IMR-90 (cell line): ENCODE data around the gene ADCY2. TPM values are rescaled to one million over a fixed set of nuclear protein-coding genes. Genes with fewer than 3 reads are reported as not detected.

Source experiments
- ATAC-seq: fragments of 200-7000 bp; cut with Tn5 transposase; 2 replicates; pipeline ENCODE4 v1.9.1; 2020; ENCODE audit warnings: low read depth, mild to moderate bottlenecking, moderate library complexity
- BruUV-seq: library from RNA; stranded (reverse); fragments of 400-500 nt; replicated peaks from 2 replicates; lab custom pipeline; 2021; lab: Mats Ljungman, UMichigan
- CTCF ChIA-PET: fragments of 300-600 bp; formaldehyde crosslinking; extraction: SDS; loops from one replicate; lab custom pipeline; 2021; ENCODE audit warnings: antibody characterized with exemption; lab: Yijun Ruan, JAX
- POLR2A ChIA-PET: fragments of 300-600 bp; sonication (Branson Sonifier 250); formaldehyde crosslinking; loops from one replicate; lab custom pipeline; 2022; ENCODE audit warnings: antibody characterized with exemption; ENCODE audit not compliant: unreplicated experiment; lab: Charles Lee
- DNase-seq: peaks from one replicate; pipeline ENCODE4 v3.0.0; 2013
- H2AFZ ChIP-seq: replicated peaks from 2 replicates; pipeline ENCODE3; 2013; ENCODE audit warnings: low read length, mild to moderate bottlenecking; ENCODE audit not compliant: poor library complexity
- H2AK5ac ChIP-seq: 2 replicates; pipeline ENCODE4 v1.6.1; 2013; ENCODE audit warnings: low read depth, low read length, inconsistent platforms
- H2AK9ac ChIP-seq: replicated peaks from 2 replicates; pipeline ENCODE3; 2013; ENCODE audit warnings: mild to moderate bottlenecking, low read depth, low read length, moderate library complexity; ENCODE audit not compliant: poor library complexity
- H2BK120ac ChIP-seq: 2 replicates; pipeline ENCODE4 v1.6.1; 2013; ENCODE audit warnings: low read depth, low read length, inconsistent platforms
- H2BK15ac ChIP-seq: 3 replicates; pipeline ENCODE4 v1.6.1; 2013; ENCODE audit warnings: low read depth, low read length, inconsistent platforms
- H2BK20ac ChIP-seq: 2 replicates; pipeline ENCODE4 v1.6.1; 2013; ENCODE audit warnings: low read depth, mild to moderate bottlenecking, inconsistent platforms, low read length, moderate library complexity
- H2BK5ac ChIP-seq: 2 replicates; pipeline ENCODE4 v1.6.1; 2013; ENCODE audit warnings: mild to moderate bottlenecking, low read depth, low read length, inconsistent platforms; ENCODE audit not compliant: poor library complexity, severe bottlenecking
- H3K14ac ChIP-seq: replicated peaks from 2 replicates; pipeline ENCODE4 v1.6.1; 2013; ENCODE audit warnings: low read depth, low read length, inconsistent platforms
- H3K18ac ChIP-seq: 2 replicates; pipeline ENCODE4 v1.6.1; 2013; ENCODE audit warnings: low read depth, low read length, control low read depth
- H3K23ac ChIP-seq: 2 replicates; pipeline ENCODE4 v1.6.1; 2013; ENCODE audit warnings: low read depth, low read length, inconsistent platforms
- H3K27ac ChIP-seq: 2 replicates; pipeline ENCODE4 v1.5.1; 2013; ENCODE audit warnings: mild to moderate bottlenecking, control low read depth, low read length; ENCODE audit not compliant: insufficient read depth
- H3K27me3 ChIP-seq: 2 replicates; pipeline ENCODE4 v1.6.1; 2013; ENCODE audit warnings: low read length; ENCODE audit not compliant: control insufficient read depth, insufficient read depth
- H3K36me3 ChIP-seq: 2 replicates; pipeline ENCODE4 v1.6.1; 2013; ENCODE audit warnings: low read length, mixed read lengths; ENCODE audit not compliant: control insufficient read depth, insufficient read depth
- H3K4ac ChIP-seq: 2 replicates; pipeline ENCODE4 v1.6.1; 2013; ENCODE audit warnings: low read depth, low read length, inconsistent platforms
- H3K4me1 ChIP-seq: 2 replicates; pipeline ENCODE4 v1.6.1; 2013; ENCODE audit warnings: low read length, mixed read lengths; ENCODE audit not compliant: control insufficient read depth, insufficient read depth
- H3K4me2 ChIP-seq: 2 replicates; pipeline ENCODE4 v1.6.1; 2013; ENCODE audit warnings: low read depth, mild to moderate bottlenecking, control low read depth, low read length, moderate library complexity
- H3K4me3 ChIP-seq: 2 replicates; pipeline ENCODE4 v1.5.1; 2013; ENCODE audit warnings: low read depth, mild to moderate bottlenecking, control low read depth, low read length, moderate library complexity; ENCODE audit not compliant: insufficient read depth
- H3K56ac ChIP-seq: 2 replicates; pipeline ENCODE4 v1.6.1; 2013; ENCODE audit warnings: low read length, inconsistent platforms; ENCODE audit not compliant: insufficient read depth; ENCODE audit errors: extremely low read depth
- H3K79me1 ChIP-seq, 2 experiments: 2 replicates each; pipeline ENCODE4 v1.6.1; 2013; ENCODE audit warnings: low read length in 2 of 2, inconsistent platforms in 1 of 2, low read depth in 1 of 2
- H3K9ac ChIP-seq: 2 replicates; pipeline ENCODE4 v1.6.1; 2013; ENCODE audit warnings: low read depth, low read length, control low read depth
- H3K9me1 ChIP-seq: 2 replicates; pipeline ENCODE4 v1.6.1; 2013; ENCODE audit warnings: low read length, inconsistent platforms; ENCODE audit not compliant: insufficient read depth
- H3K9me3 ChIP-seq: 2 replicates; pipeline ENCODE4 v1.6.1; 2013; ENCODE audit warnings: low read length; ENCODE audit not compliant: control insufficient read depth, insufficient read depth
- H4K20me1 ChIP-seq: 2 replicates; pipeline ENCODE4 v1.6.1; 2013; ENCODE audit warnings: low read length, inconsistent platforms; ENCODE audit not compliant: insufficient read depth
- H4K5ac ChIP-seq: 2 replicates; pipeline ENCODE4 v1.6.1; 2013; ENCODE audit warnings: mild to moderate bottlenecking, low read depth, low read length, control low read depth
- H4K8ac ChIP-seq, 2 experiments: 2 replicates each; pipeline ENCODE4 v1.6.1; 2013; ENCODE audit warnings: low read depth in 2 of 2, low read length in 2 of 2, control low read depth in 1 of 2, inconsistent platforms in 1 of 2
- H4K91ac ChIP-seq: 2 replicates; pipeline ENCODE4 v1.6.1; 2013; ENCODE audit warnings: low read depth, low read length, inconsistent platforms; ENCODE audit not compliant: insufficient read depth
- CEBPB ChIP-seq: IDR thresholded peaks from 2 replicates; pipeline ENCODE4 v1.6.1; 2012; ENCODE audit warnings: low read depth, low read length, improper control_type of control experiment
- ELK1 ChIP-seq: fragments of 150-350 bp; IDR thresholded peaks from 2 replicates; pipeline ENCODE4 v1.6.1; 2016; ENCODE audit warnings: low read depth, mild to moderate bottlenecking, low read length, moderate library complexity, borderline replicate concordance
- FOS ChIP-seq: fragments of 150-350 bp; IDR thresholded peaks from 2 replicates; pipeline ENCODE4 v1.6.1; 2016; ENCODE audit warnings: low read depth, low read length
- MAFK ChIP-seq: IDR thresholded peaks from 2 replicates; pipeline ENCODE4 v1.6.1; 2012; ENCODE audit warnings: low read depth, low read length, improper control_type of control experiment
- MAZ ChIP-seq: IDR thresholded peaks from 2 replicates; pipeline ENCODE4 v1.6.1; 2012; ENCODE audit warnings: low read depth, mild to moderate bottlenecking, low read length, improper control_type of control experiment, moderate library complexity, borderline replicate concordance
- MXI1 ChIP-seq: IDR thresholded peaks from 2 replicates; pipeline ENCODE4 v1.6.1; 2012; ENCODE audit warnings: low read depth, mild to moderate bottlenecking, low read length, moderate library complexity, borderline replicate concordance
- NFE2L2 ChIP-seq: fragments of 150-350 bp; IDR thresholded peaks from 2 replicates; pipeline ENCODE4 v1.6.1; 2016; ENCODE audit warnings: low read depth, mild to moderate bottlenecking, low read length
- POLR2A ChIP-seq: IDR thresholded peaks from 2 replicates; pipeline ENCODE4 v1.6.1; 2012; ENCODE audit warnings: mild to moderate bottlenecking, low read depth, low read length
- RAD21 ChIP-seq: IDR thresholded peaks from 2 replicates; pipeline ENCODE4 v1.6.1; 2012; ENCODE audit warnings: low read length, improper control_type of control experiment
- RCOR1 ChIP-seq: IDR thresholded peaks from 2 replicates; pipeline ENCODE4 v1.6.1; 2012; ENCODE audit warnings: mild to moderate bottlenecking, low read length, improper control_type of control experiment; ENCODE audit not compliant: insufficient replicate concordance
- RFX5 ChIP-seq: IDR thresholded peaks from 2 replicates; pipeline ENCODE4 v1.8.0; 2012; ENCODE audit warnings: low read depth, mild to moderate bottlenecking, low read length, moderate library complexity
- SMC3 ChIP-seq: fragments of 150-350 bp; IDR thresholded peaks from 2 replicates; pipeline ENCODE4 v1.6.1; 2016; ENCODE audit warnings: low read depth, mild to moderate bottlenecking, antibody characterized with exemption, low read length, moderate library complexity
- WGBS, 2 experiments: methylation state at CpG; one replicate each; pipeline versions ENCODE4 v1.1.5 to v1.1.7; 2013; ENCODE audit warnings: missing lambda C conversion rate in 2 of 2; ENCODE audit not compliant: insufficient read length in 1 of 2; ENCODE audit errors: extremely low coverage in 2 of 2; 5-methylcytosine and 5-hydroxymethylcytosine counted together
- dilution Hi-C: fragments of 300-500 bp; cut with HindIII; formaldehyde crosslinking; loops from one replicate; pipeline ENCODE4 v1.14.3; 2018; ENCODE audit warnings: low sequenced_read_pairs; ENCODE audit not compliant: unreplicated experiment
- in situ Hi-C: fragments of 300-500 bp; cut with MboI; formaldehyde crosslinking; loops from 3 replicates; pipeline ENCODE4 v1.14.3; 2019; ENCODE audit warnings: low sequenced_read_pairs, inconsistent platforms, mixed read lengths
- intact Hi-C: fragments of 100-400 bp; cut with micrococcal nuclease; formaldehyde crosslinking; loops from 2 replicates; pipeline ENCODE4 v1.10.0; 2022
- polyA plus RNA-seq, 3 experiments: library from polyadenylated mRNA; depleted of rRNA; stranded (reverse); fragments of >200 nt; gene quantifications; 2 replicates each; pipeline ENCODE4 v1.2.3, GENCODE V29; 2012; ENCODE audit warnings: low replicate concordance in 1 of 3
- total RNA-seq: library from RNA; depleted of rRNA; stranded (reverse); fragments of >200 nt; gene quantifications from 2 replicates; pipeline ENCODE4 v1.2.3, GENCODE V29; 2012
- TF ChIP-seq, protein P1 (sequence below): conservative IDR thresholded peaks from 2 replicates; pipeline ENCODE4 v1.5.1; 2012; ENCODE audit warnings: mild to moderate bottlenecking, low read depth, low read length, improper control_type of control experiment
- TF ChIP-seq, protein P2 (sequence below): fragments of 150-350 bp; IDR thresholded peaks from 2 replicates; pipeline ENCODE4 v1.6.1; 2017; ENCODE audit warnings: mild to moderate bottlenecking, antibody characterized with exemption, low read length, low read depth

The ADCY2 gene
- total and polyA plus RNA-seq, 2 of the 4 experiments (the other 2 are of a cell fraction), result not detected

DNA sequence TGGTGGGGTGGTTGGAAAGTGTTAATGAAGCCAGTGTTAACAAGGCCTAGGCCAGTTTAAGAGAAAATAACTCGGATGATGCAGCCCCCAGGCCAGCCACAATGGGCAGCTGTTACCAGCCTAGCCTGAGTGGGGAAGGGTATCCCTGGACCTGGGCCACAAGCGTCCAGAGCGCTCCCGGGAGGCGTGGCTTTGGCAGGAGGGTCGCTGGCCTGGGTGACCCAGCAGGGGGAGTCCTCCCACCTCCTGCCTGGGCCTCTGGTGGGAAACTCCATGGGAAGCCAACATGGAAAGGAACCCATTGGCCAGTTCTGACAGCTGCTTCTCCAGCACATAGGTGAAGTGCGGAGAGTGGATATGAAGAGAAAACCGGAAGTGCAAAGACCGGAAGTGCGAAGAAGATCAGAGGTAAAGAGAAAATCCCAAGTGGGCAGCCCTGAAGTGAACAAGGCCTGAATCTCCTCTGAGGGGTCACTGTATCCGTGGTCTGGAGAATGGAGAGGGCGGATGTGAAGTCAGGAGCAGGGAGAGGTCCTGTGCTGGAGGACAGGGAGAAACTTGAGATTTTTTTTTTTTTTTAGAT lies 79.0 kb downstream of the ADCY2 start:
- no peak overlapping the region for H4K8ac ChIP-seq
- in situ Hi-C loops (no loop called here), dilution Hi-C loops (no loop called here), intact Hi-C loops (no loop called here)
- no peaks in the 10 kb centered on the region for H3K36me3 ChIP-seq
- H3K79me1 ChIP-seq, result no peaks in the 10 kb centered on the region
- no peak overlapping the region for H3K4me2 ChIP-seq
- peak overlapping the region; percentile 16 for H2AK9ac ChIP-seq
- CTCF ChIA-PET, result no interaction called here
- WGBS, 2 experiments, result 64% methylated on average over 5 of the region's 12 CpGs; no CpG with 5 or more reads in 1 of the 2 experiments
- no peak overlapping the region for H2AFZ ChIP-seq
- H4K5ac ChIP-seq, result no peak overlapping the region
- H3K9me1 ChIP-seq, result no peaks in the 10 kb centered on the region
- TF ChIP-seq RCOR1 (no peak), SMC3 (no peak), POLR2A (no peak), MAFK (no peak), ELK1 (no peak), RFX5 (no peak), FOS (no peak), RAD21 (no peak), MAZ (no peak), CEBPB (no peak), NFE2L2 (no peak), MXI1 (no peak)
- TF ChIP-seq, protein P1, sequence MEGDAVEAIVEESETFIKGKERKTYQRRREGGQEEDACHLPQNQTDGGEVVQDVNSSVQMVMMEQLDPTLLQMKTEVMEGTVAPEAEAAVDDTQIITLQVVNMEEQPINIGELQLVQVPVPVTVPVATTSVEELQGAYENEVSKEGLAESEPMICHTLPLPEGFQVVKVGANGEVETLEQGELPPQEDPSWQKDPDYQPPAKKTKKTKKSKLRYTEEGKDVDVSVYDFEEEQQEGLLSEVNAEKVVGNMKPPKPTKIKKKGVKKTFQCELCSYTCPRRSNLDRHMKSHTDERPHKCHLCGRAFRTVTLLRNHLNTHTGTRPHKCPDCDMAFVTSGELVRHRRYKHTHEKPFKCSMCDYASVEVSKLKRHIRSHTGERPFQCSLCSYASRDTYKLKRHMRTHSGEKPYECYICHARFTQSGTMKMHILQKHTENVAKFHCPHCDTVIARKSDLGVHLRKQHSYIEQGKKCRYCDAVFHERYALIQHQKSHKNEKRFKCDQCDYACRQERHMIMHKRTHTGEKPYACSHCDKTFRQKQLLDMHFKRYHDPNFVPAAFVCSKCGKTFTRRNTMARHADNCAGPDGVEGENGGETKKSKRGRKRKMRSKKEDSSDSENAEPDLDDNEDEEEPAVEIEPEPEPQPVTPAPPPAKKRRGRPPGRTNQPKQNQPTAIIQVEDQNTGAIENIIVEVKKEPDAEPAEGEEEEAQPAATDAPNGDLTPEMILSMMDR, result no peak
- TF ChIP-seq, protein P2, sequence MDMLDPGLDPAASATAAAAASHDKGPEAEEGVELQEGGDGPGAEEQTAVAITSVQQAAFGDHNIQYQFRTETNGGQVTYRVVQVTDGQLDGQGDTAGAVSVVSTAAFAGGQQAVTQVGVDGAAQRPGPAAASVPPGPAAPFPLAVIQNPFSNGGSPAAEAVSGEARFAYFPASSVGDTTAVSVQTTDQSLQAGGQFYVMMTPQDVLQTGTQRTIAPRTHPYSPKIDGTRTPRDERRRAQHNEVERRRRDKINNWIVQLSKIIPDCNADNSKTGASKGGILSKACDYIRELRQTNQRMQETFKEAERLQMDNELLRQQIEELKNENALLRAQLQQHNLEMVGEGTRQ, result no peak
- POLR2A ChIA-PET, result no interaction called here
- peaks cover 10% of the 10 kb centered on the region for H3K9me3 ChIP-seq
- H2BK20ac ChIP-seq, result no peak overlapping the region
- no peak overlapping the region for H3K14ac ChIP-seq
- DNase-seq, result no peak
- ATAC-seq, result no peak
- H4K91ac ChIP-seq, result no peak overlapping the region
- H3K4me3 ChIP-seq, result no peak overlapping the region
- H2AK5ac ChIP-seq, result no peak overlapping the region
- H3K23ac ChIP-seq, result no peak overlapping the region
- H3K18ac ChIP-seq, result no peak overlapping the region
- H3K4ac ChIP-seq, result no peak overlapping the region
- no peak overlapping the region for H3K9ac ChIP-seq
- H3K4me1 ChIP-seq, result no peaks in the 10 kb centered on the region
- no peak overlapping the region for H3K27ac ChIP-seq
- H2BK5ac ChIP-seq, result no peak overlapping the region
- no peak overlapping the region for H3K56ac ChIP-seq
- H2BK15ac ChIP-seq, result no peak overlapping the region
- H3K27me3 ChIP-seq, result no peaks in the 10 kb centered on the region
- H2BK120ac ChIP-seq, result no peak overlapping the region
- H4K20me1 ChIP-seq, result no peaks in the 10 kb centered on the region
- no TSS peak for BruUV-seq
